Calu3 (cell line): Measurements from ENCODE around the gene DRC3. TPM values are rescaled to one million over a fixed set of nuclear protein-coding genes. Genes with fewer than 3 reads are reported as not detected.

Source experiments
- BruUV-seq: library from RNA; stranded (reverse); fragments of 400-500 nt; replicated peaks from 2 replicates; lab custom pipeline; 2021; lab: Mats Ljungman, UMichigan
- CTCF ChIA-PET: fragments of 300-600 bp; sonication (Branson Sonifier 250); formaldehyde crosslinking; loops from one replicate; lab custom pipeline; 2022; ENCODE audit warnings: antibody characterized with exemption; lab: Charles Lee
- DNase-seq: peaks from one replicate; pipeline ENCODE4 v3.0.0; 2022
- H3K27ac Mint-ChIP-seq: one replicate; pipeline ENCODE4 v1.8.0; 2022; ENCODE audit warnings: mixed read lengths; ENCODE audit not compliant: unreplicated experiment
- H3K27me3 Mint-ChIP-seq: one replicate; pipeline ENCODE4 v1.8.0; 2022; ENCODE audit warnings: mixed read lengths; ENCODE audit not compliant: unreplicated experiment
- H3K36me3 Mint-ChIP-seq: one replicate; pipeline ENCODE4 v1.8.0; 2022; ENCODE audit warnings: mild to moderate bottlenecking, moderate library complexity, mixed read lengths; ENCODE audit not compliant: insufficient read depth, unreplicated experiment
- H3K4me1 Mint-ChIP-seq: one replicate; pipeline ENCODE4 v1.8.0; 2022; ENCODE audit warnings: mild to moderate bottlenecking, low read depth, mixed read lengths; ENCODE audit not compliant: unreplicated experiment
- H3K4me3 Mint-ChIP-seq: one replicate; pipeline ENCODE4 v1.8.0; 2022; ENCODE audit warnings: mild to moderate bottlenecking, low read depth, moderate library complexity, mixed read lengths; ENCODE audit not compliant: unreplicated experiment
- H3K9me3 Mint-ChIP-seq: one replicate; pipeline ENCODE4 v1.8.0; 2022; ENCODE audit warnings: low read depth, mixed read lengths; ENCODE audit not compliant: unreplicated experiment
- CTCF ChIP-seq: fragments of 200-600 bp; IDR thresholded peaks from one replicate; pipeline ENCODE4 v1.8.0; 2022; ENCODE audit warnings: antibody characterized with exemption; ENCODE audit not compliant: unreplicated experiment
- intact Hi-C: fragments of 100-400 bp; cut with micrococcal nuclease; formaldehyde crosslinking; loops from one replicate; pipeline ENCODE4 v1.10.0; 2022; ENCODE audit not compliant: unreplicated experiment
- total RNA-seq: library from RNA; stranded (reverse); gene quantifications from 2 replicates; pipeline ENCODE4 v1.2.3, GENCODE V29; 2022

The DRC3 gene
- total RNA-seq, 1 experiment from 2014 or later, result 2.8 TPM

GRCh38 chr17:18033442-18034099, 60.9 kb downstream of the DRC3 start:
- Mint-ChIP-seq H3K36me3 (peaks cover 9% of the 10 kb centered on the region), H3K4me1 (peaks cover 16% of the 10 kb centered on the region), H3K27me3 (no peaks in the 10 kb centered on the region), H3K9me3 (no peaks in the 10 kb centered on the region), H3K4me3 (no peak overlapping the region), H3K27ac (no peak overlapping the region)
- intact Hi-C loops, result loop anchor here (1.0 to 10.0 kb wide), 2 partner anchors 109 to 142 kb away; no protein-coding TSS in a partner anchor
- peak; percentile 48 for TF ChIP-seq CTCF
- DNase-seq, result peak; percentile 47
- no TSS peak for BruUV-seq
- CTCF ChIA-PET, result interaction anchor here (0.7 to 2.0 kb wide), 5 partner anchors 44 to 145 kb away, joined by 3 to 10 read pairs (median 7); no protein-coding TSS in a partner anchor

GRCh38 chr17:18035704-18036103, 63.0 kb downstream of the DRC3 start:
- CTCF ChIA-PET, result interaction anchor here (1.2 kb wide), 1 partner anchor 145 kb away, joined by 3 read pairs; no protein-coding TSS in a partner anchor
- Mint-ChIP-seq H3K4me1 (peaks cover 22% of the 10 kb centered on the region), H3K9me3 (no peaks in the 10 kb centered on the region), H3K36me3 (peaks cover 30% of the 10 kb centered on the region), H3K27ac (no peak overlapping the region), H3K4me3 (no peak overlapping the region), H3K27me3 (no peaks in the 10 kb centered on the region)
- DNase-seq, result no peak
- no TSS peak for BruUV-seq
- no peak for TF ChIP-seq CTCF
- intact Hi-C loops, result loop anchor here (10.0 kb wide), 1 partner anchor 111 kb away; no protein-coding TSS in a partner anchor

GRCh38 chr17:18037486-18037885, 64.8 kb downstream of the DRC3 start:
- Mint-ChIP-seq H3K9me3 (no peaks in the 10 kb centered on the region), H3K27ac (no peak overlapping the region), H3K4me1 (peaks cover 31% of the 10 kb centered on the region), H3K27me3 (no peaks in the 10 kb centered on the region), H3K36me3 (peaks cover 31% of the 10 kb centered on the region), H3K4me3 (no peak overlapping the region)
- no TSS peak for BruUV-seq
- CTCF ChIA-PET, result no interaction called here
- DNase-seq, result no peak
- TF ChIP-seq CTCF, result no peak
- intact Hi-C loops, result loop anchor here (10.0 kb wide), 1 partner anchor 113 kb away; no protein-coding TSS in a partner anchor

GRCh38 chr17:18038149-18038850, 65.6 kb downstream of the DRC3 start:
- peak overlapping the region; percentile 82 for H3K27ac Mint-ChIP-seq
- TF ChIP-seq CTCF, result no peak
- H3K36me3 Mint-ChIP-seq, result peaks cover 31% of the 10 kb centered on the region
- intact Hi-C loops, result loop anchor here (10.0 kb wide), 1 partner anchor 113 kb away; no protein-coding TSS in a partner anchor
- peak overlapping the region; percentile 95 for H3K4me3 Mint-ChIP-seq
- no peaks in the 10 kb centered on the region for H3K9me3 Mint-ChIP-seq
- H3K4me1 Mint-ChIP-seq, result peaks cover 31% of the 10 kb centered on the region
- BruUV-seq, result TSS peak; percentile 51
- CTCF ChIA-PET, result no interaction called here
- no peaks in the 10 kb centered on the region for H3K27me3 Mint-ChIP-seq
- no peak for DNase-seq
